ENCODE results near the gene DECR2.

Gene DECR2

GRCh38 chr16:361872-362701 is 39.6 kb upstream of the DECR2 start (continued):
- TF ChIP-seq PRDM10 (tag by site-specific recombination; IDR thresholded peaks at IDR 0.05) (no peak), ZBTB10 (tag by site-specific recombination; IDR thresholded peaks at IDR 0.05) (no peak), ZNF555 (tag by site-specific recombination; conservative IDR thresholded peaks at IDR 0.05) (no peak), ZNF449 (tag by site-specific recombination; IDR thresholded peaks at IDR 0.05) (no peak), MEIS1 (CRISPR knock-in tag; IDR thresholded peaks at IDR 0.05; ENCODE audit: borderline replicate concordance) (no peak), ZNF768 (tag by site-specific recombination; IDR thresholded peaks at IDR 0.05) (no peak), ZNF580 (tag by site-specific recombination; IDR thresholded peaks at IDR 0.05) (no peak), ZNF292 (tag by site-specific recombination; IDR thresholded peaks at IDR 0.05; ENCODE audit: borderline replicate concordance, low read depth) (no peak), KLF16 (tag by site-specific recombination; IDR thresholded peaks at IDR 0.05) (0 out of 2 replicates have a peak, but pooled peaks have one; percentile 48), SCRT2 (tag by site-specific recombination; IDR thresholded peaks at IDR 0.05) (peak; percentile 93), ZBTB26 (tag by site-specific recombination; optimal IDR thresholded peaks at IDR 0.05) (peak; percentile 26), KLF1 (tag by site-specific recombination; IDR thresholded peaks at IDR 0.05) (no peak), ZNF280C (tag by site-specific recombination; IDR thresholded peaks at IDR 0.05) (no peak), ZSCAN5A (tag by site-specific recombination; IDR thresholded peaks at IDR 0.05) (no peak), ZNF629 (tag by site-specific recombination; IDR thresholded peaks at IDR 0.05) (no peak), ZEB2 (tag by site-specific recombination; IDR thresholded peaks at IDR 0.05) (0 out of 2 replicates have a peak, but pooled peaks have one; percentile 55), ZNF660 (tag by site-specific recombination; IDR thresholded peaks at IDR 0.05) (no peak), ZNF777 (tag by site-specific recombination; IDR thresholded peaks at IDR 0.05; ENCODE audit: borderline replicate concordance) (peak; percentile 21; the same call in 1 of the 2 replicates), ZNF174 (tag by site-specific recombination; IDR thresholded peaks at IDR 0.05) (no peak), ZNF398 (tag by site-specific recombination; IDR thresholded peaks at IDR 0.05) (no peak), ZFHX2 (tag by site-specific recombination; conservative IDR thresholded peaks at IDR 0.05) (peak; percentile 89), ZNF654 (tag by site-specific recombination; IDR thresholded peaks at IDR 0.05; ENCODE audit: low read depth) (peak; percentile 53)
